GM23338 (cell line): ENCODE data around the gene CAMTA1. TPM values are rescaled to one million over a fixed set of nuclear protein-coding genes. Genes with fewer than 3 reads are reported as not detected.
A peak's percentile ranks its signal among the peaks of the same experiment; 100 is the strongest.

Source experiments
- ATAC-seq: fragments of 200-7000 bp; cut with Tn5 transposase; 3 replicates; pipeline ENCODE4 v1.9.1; 2020
- DNase-seq: peaks from one replicate; pipeline ENCODE4 v3.0.0-alpha.2; 2015; ENCODE audit warnings: low spot score
- H2AFZ ChIP-seq: fragments of 200-600 bp; sonication (generic); 2 replicates; pipeline ENCODE4 v1.8.0; 2016; ENCODE audit warnings: antibody characterized with exemption, mild to moderate bottlenecking, moderate library complexity
- H3F3A ChIP-seq: fragments of 200-600 bp; sonication (generic); replicated peaks from 2 replicates; pipeline ENCODE4 v1.8.0; 2017; ENCODE audit warnings: antibody characterized with exemption, mixed run types, low read depth
- H3K27ac ChIP-seq: fragments of 200-600 bp; sonication (generic); 2 replicates; pipeline ENCODE4 v1.6.1; 2016; ENCODE audit warnings: low read depth
- H3K27me3 ChIP-seq: fragments of 200-600 bp; sonication (generic); 2 replicates; pipeline ENCODE4 v1.8.0; 2016; ENCODE audit warnings: mild to moderate bottlenecking, mixed run types, moderate library complexity; ENCODE audit not compliant: insufficient read depth
- H3K36me3 ChIP-seq: fragments of 200-600 bp; sonication (generic); 2 replicates; pipeline ENCODE4 v1.8.0; 2016; ENCODE audit warnings: mild to moderate bottlenecking; ENCODE audit not compliant: insufficient read depth
- H3K4me1 ChIP-seq: fragments of 200-600 bp; sonication (generic); 2 replicates; pipeline ENCODE4 v1.8.0; 2016; ENCODE audit warnings: mild to moderate bottlenecking, moderate library complexity; ENCODE audit not compliant: insufficient read depth
- H3K4me2 ChIP-seq: fragments of 200-600 bp; sonication (generic); 2 replicates; pipeline ENCODE4 v1.7.1; 2017; ENCODE audit warnings: mixed run types
- H3K4me3 ChIP-seq: fragments of 200-600 bp; sonication (generic); 2 replicates; pipeline ENCODE4 v1.6.1; 2016; ENCODE audit warnings: mixed run types
- H3K79me2 ChIP-seq: fragments of 200-600 bp; sonication (generic); replicated peaks from 2 replicates; pipeline ENCODE4 v1.8.0; 2017; ENCODE audit warnings: mild to moderate bottlenecking; ENCODE audit not compliant: insufficient read depth
- H3K9me2 ChIP-seq: fragments of 200-600 bp; sonication (generic); 2 replicates; pipeline ENCODE4 v1.8.0; 2017; ENCODE audit not compliant: insufficient read depth
- H4K20me1 ChIP-seq: fragments of 200-600 bp; sonication (generic); replicated peaks from 2 replicates; pipeline ENCODE4 v1.8.0; 2017; ENCODE audit warnings: mild to moderate bottlenecking; ENCODE audit not compliant: insufficient read depth
- H3K27ac Mint-ChIP-seq: 2 replicates; pipeline ENCODE4 v1.8.0; 2020; ENCODE audit warnings: inconsistent platforms, mild to moderate bottlenecking, moderate library complexity, mixed read lengths
- H3K27me3 Mint-ChIP-seq: 3 replicates; pipeline ENCODE4 v1.8.0; 2022; ENCODE audit warnings: low read depth, mild to moderate bottlenecking, moderate library complexity, mixed read lengths, inconsistent platforms; ENCODE audit not compliant: insufficient read depth, poor library complexity
- H3K36me3 Mint-ChIP-seq: 3 replicates; pipeline ENCODE4 v1.8.0; 2021; ENCODE audit warnings: low read depth, mild to moderate bottlenecking, inconsistent platforms, moderate library complexity, mixed read lengths
- H3K4me1 Mint-ChIP-seq: 3 replicates; pipeline ENCODE4 v1.8.0; 2020; ENCODE audit warnings: mild to moderate bottlenecking, inconsistent platforms, mixed read lengths
- H3K4me3 Mint-ChIP-seq: 3 replicates; pipeline ENCODE4 v1.8.0; 2021; ENCODE audit warnings: moderate library complexity, mild to moderate bottlenecking, inconsistent platforms, mixed read lengths
- H3K9me3 Mint-ChIP-seq: 3 replicates; pipeline ENCODE4 v1.8.0; 2020; ENCODE audit warnings: moderate library complexity, mild to moderate bottlenecking, inconsistent platforms, mixed read lengths
- CREB1 ChIP-seq: fragments of 250-450 bp; sonication (Bioruptor Pico); IDR thresholded peaks from 2 replicates; pipeline ENCODE4 v1.5.0; 2020; ENCODE audit warnings: low read depth, mild to moderate bottlenecking, moderate library complexity
- EZH2phosphoT487 ChIP-seq: fragments of 200-600 bp; sonication (generic); IDR thresholded peaks from one replicate; pipeline ENCODE4 v1.8.1; 2018; ENCODE audit warnings: antibody characterized with exemption; ENCODE audit not compliant: unreplicated experiment
- NANOG ChIP-seq: IDR thresholded peaks from 2 replicates; pipeline ENCODE4 v1.6.1; 2016; ENCODE audit warnings: antibody characterized with exemption, borderline replicate concordance
- POLR2AphosphoS5 ChIP-seq: IDR thresholded peaks from 2 replicates; pipeline ENCODE4 v1.6.1; 2016; ENCODE audit warnings: antibody characterized with exemption, low read depth
- STAT1 ChIP-seq: IDR thresholded peaks from one replicate; pipeline ENCODE4 v1.6.1; 2016; ENCODE audit warnings: antibody characterized with exemption; ENCODE audit not compliant: unreplicated experiment
- ZNF114 ChIP-seq: fragments of 250-450 bp; sonication (Bioruptor Pico); IDR thresholded peaks from 2 replicates; pipeline ENCODE4 v1.5.0; 2020; ENCODE audit warnings: mild to moderate bottlenecking, moderate library complexity
- ZNF331 ChIP-seq: fragments of 250-450 bp; sonication (Bioruptor Pico); IDR thresholded peaks from 2 replicates; pipeline ENCODE4 v1.5.0; 2020; ENCODE audit warnings: low read depth, mild to moderate bottlenecking, moderate library complexity
- polyA plus RNA-seq: library from polyadenylated mRNA; unstranded; fragments of >200 nt; fragmentation: Nextera tagmentation; extraction: Ambion mirVana; gene quantifications from 2 replicates; pipeline ENCODE4 v1.2.1, GENCODE V29; 2016
- total RNA-seq: library from RNA; depleted of rRNA; stranded (reverse); fragments of >200 nt; shearing (Covaris generic); gene quantifications from 2 replicates; pipeline ENCODE4 v1.2.3, GENCODE V29; 2014
- TF ChIP-seq, protein P1 (sequence below), 2 experiments: fragments of 200-600 bp in 1 of 2; sonication (generic) in 1 of 2; conservative IDR thresholded peaks; 2 replicates each; pipeline versions ENCODE4 v1.5.1 to v1.6.1; 2016 to 2017; ENCODE audit warnings: antibody characterized with exemption in 2 of 2, low read depth in 2 of 2, mild to moderate bottlenecking in 2 of 2, moderate library complexity in 1 of 2
- TF ChIP-seq, protein P2 (sequence below): IDR thresholded peaks from 2 replicates; pipeline ENCODE4 v1.6.1; 2016; ENCODE audit warnings: antibody characterized with exemption
- TF ChIP-seq, protein P3 (sequence below): IDR thresholded peaks from one replicate; pipeline ENCODE4 v1.6.1; 2018; ENCODE audit warnings: antibody characterized with exemption; ENCODE audit not compliant: unreplicated experiment

Gene CAMTA1
- total and polyA plus RNA-seq, 2 experiments from 2014 or later = 115 to 519 TPM

DNA sequence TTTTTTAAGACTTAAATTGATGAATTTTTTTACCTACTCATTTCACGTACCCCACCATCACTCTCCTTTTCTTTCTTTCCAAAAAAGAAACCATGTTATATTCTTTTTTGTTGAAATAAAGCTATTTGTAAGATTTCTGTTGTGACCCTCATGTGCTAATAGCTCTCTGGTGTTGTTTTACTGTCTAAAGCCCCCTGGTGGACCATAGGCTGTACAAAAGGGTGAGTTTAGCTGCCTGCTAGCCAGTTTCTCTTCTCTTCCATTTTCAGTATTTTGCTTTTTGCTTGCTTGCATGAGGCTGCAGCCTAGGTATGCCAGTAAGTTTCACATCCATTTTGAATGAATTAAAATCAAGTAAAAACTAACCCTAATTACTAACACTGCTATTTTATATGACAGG, 970.2 kb downstream of the CAMTA1 start:
- H3K36me3 Mint-ChIP-seq = no peaks in the 10 kb centered on the region
- H3K27ac ChIP-seq = no peak overlapping the region
- TF ChIP-seq, protein P1, sequence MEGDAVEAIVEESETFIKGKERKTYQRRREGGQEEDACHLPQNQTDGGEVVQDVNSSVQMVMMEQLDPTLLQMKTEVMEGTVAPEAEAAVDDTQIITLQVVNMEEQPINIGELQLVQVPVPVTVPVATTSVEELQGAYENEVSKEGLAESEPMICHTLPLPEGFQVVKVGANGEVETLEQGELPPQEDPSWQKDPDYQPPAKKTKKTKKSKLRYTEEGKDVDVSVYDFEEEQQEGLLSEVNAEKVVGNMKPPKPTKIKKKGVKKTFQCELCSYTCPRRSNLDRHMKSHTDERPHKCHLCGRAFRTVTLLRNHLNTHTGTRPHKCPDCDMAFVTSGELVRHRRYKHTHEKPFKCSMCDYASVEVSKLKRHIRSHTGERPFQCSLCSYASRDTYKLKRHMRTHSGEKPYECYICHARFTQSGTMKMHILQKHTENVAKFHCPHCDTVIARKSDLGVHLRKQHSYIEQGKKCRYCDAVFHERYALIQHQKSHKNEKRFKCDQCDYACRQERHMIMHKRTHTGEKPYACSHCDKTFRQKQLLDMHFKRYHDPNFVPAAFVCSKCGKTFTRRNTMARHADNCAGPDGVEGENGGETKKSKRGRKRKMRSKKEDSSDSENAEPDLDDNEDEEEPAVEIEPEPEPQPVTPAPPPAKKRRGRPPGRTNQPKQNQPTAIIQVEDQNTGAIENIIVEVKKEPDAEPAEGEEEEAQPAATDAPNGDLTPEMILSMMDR (conservative IDR thresholded peaks at IDR 0.05; ENCODE audit: low read depth in 2 of 2) = peak; percentile 47 to 66
- TF ChIP-seq POLR2AphosphoS5 = no peak
- peaks cover 26% of the 10 kb centered on the region for H3K4me1 Mint-ChIP-seq
- ATAC-seq = peak; percentile 49
- no peak overlapping the region for H3K27ac Mint-ChIP-seq
- H3K9me2 ChIP-seq = no peaks in the 10 kb centered on the region
- no peaks in the 10 kb centered on the region for H3K9me3 Mint-ChIP-seq
- no peaks in the 10 kb centered on the region for H3K79me2 ChIP-seq
- H2AFZ ChIP-seq = no peak overlapping the region
- no peaks in the 10 kb centered on the region for H3K36me3 ChIP-seq
- H3K4me2 ChIP-seq = no peak overlapping the region
- no peak overlapping the region for H3K4me3 Mint-ChIP-seq
- peak; percentile 65 for DNase-seq
- H4K20me1 ChIP-seq = no peaks in the 10 kb centered on the region
- H3K4me1 ChIP-seq = peaks cover 11% of the 10 kb centered on the region
- H3K27me3 ChIP-seq = no peaks in the 10 kb centered on the region
- no peaks in the 10 kb centered on the region for H3F3A ChIP-seq
- no peak overlapping the region for H3K4me3 ChIP-seq
- no peaks in the 10 kb centered on the region for H3K27me3 Mint-ChIP-seq

DNA sequence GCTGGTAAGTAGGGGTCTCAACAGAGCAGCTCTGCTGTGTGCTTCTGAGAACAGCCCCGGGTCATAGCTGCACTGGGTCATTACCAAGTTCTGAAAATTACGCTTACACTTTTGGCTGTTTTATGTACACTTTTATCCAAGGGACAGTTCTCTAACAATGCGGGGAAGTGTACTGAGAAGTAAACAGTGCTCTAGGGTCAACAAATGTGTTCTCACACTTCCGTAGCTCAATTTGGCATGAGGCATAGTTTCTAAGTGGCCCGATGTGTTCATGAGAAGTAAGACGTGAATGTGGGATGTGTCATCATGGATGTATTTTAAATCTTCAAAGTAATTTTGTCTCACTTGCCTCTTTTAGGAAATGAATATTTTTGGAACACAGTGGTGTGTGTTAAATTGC, 975.0 kb downstream of the CAMTA1 start:
- peaks cover 8% of the 10 kb centered on the region for H3K4me1 Mint-ChIP-seq
- Histone ChIP-seq H3K27me3 (no peaks in the 10 kb centered on the region), H3K4me2 (no peak overlapping the region), H4K20me1 (no peaks in the 10 kb centered on the region), H3K79me2 (no peaks in the 10 kb centered on the region), H3K4me1 (peaks cover 7% of the 10 kb centered on the region), H3K36me3 (no peaks in the 10 kb centered on the region), H3K27ac (no peak overlapping the region), H3K4me3 (no peak overlapping the region), H3F3A (no peaks in the 10 kb centered on the region), H2AFZ (no peak overlapping the region), H3K9me2 (no peaks in the 10 kb centered on the region)
- ATAC-seq = no peak
- no peaks in the 10 kb centered on the region for H3K27me3 Mint-ChIP-seq
- no peaks in the 10 kb centered on the region for H3K36me3 Mint-ChIP-seq
- no peaks in the 10 kb centered on the region for H3K9me3 Mint-ChIP-seq
- no peak overlapping the region; the same call in 1 of the 2 replicates for H3K27ac Mint-ChIP-seq
- no peak for DNase-seq
- H3K4me3 Mint-ChIP-seq = no peak overlapping the region
- TF ChIP-seq ZNF114 (CRISPR knock-in tag) (no peak), EZH2phosphoT487 (no peak), NANOG (no peak), CREB1 (CRISPR knock-in tag) (no peak), POLR2AphosphoS5 (no peak), STAT1 (no peak), ZNF331 (CRISPR knock-in tag) (no peak)
- TF ChIP-seq, protein P2, sequence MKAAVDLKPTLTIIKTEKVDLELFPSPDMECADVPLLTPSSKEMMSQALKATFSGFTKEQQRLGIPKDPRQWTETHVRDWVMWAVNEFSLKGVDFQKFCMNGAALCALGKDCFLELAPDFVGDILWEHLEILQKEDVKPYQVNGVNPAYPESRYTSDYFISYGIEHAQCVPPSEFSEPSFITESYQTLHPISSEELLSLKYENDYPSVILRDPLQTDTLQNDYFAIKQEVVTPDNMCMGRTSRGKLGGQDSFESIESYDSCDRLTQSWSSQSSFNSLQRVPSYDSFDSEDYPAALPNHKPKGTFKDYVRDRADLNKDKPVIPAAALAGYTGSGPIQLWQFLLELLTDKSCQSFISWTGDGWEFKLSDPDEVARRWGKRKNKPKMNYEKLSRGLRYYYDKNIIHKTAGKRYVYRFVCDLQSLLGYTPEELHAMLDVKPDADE = no peak
- TF ChIP-seq, protein P3, sequence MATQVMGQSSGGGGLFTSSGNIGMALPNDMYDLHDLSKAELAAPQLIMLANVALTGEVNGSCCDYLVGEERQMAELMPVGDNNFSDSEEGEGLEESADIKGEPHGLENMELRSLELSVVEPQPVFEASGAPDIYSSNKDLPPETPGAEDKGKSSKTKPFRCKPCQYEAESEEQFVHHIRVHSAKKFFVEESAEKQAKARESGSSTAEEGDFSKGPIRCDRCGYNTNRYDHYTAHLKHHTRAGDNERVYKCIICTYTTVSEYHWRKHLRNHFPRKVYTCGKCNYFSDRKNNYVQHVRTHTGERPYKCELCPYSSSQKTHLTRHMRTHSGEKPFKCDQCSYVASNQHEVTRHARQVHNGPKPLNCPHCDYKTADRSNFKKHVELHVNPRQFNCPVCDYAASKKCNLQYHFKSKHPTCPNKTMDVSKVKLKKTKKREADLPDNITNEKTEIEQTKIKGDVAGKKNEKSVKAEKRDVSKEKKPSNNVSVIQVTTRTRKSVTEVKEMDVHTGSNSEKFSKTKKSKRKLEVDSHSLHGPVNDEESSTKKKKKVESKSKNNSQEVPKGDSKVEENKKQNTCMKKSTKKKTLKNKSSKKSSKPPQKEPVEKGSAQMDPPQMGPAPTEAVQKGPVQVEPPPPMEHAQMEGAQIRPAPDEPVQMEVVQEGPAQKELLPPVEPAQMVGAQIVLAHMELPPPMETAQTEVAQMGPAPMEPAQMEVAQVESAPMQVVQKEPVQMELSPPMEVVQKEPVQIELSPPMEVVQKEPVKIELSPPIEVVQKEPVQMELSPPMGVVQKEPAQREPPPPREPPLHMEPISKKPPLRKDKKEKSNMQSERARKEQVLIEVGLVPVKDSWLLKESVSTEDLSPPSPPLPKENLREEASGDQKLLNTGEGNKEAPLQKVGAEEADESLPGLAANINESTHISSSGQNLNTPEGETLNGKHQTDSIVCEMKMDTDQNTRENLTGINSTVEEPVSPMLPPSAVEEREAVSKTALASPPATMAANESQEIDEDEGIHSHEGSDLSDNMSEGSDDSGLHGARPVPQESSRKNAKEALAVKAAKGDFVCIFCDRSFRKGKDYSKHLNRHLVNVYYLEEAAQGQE = no peak
